HG02884 (cell line): Measurements from ENCODE around the gene TIFAB.

Source experiments
- ATAC-seq: cut with Tn5 transposase; IDR thresholded peaks from one replicate; pipeline ENCODE4 v1.9.1; 2021; ENCODE audit warnings: mild to moderate bottlenecking, moderate library complexity; ENCODE audit not compliant: unreplicated experiment

TIFAB gene

DNA sequence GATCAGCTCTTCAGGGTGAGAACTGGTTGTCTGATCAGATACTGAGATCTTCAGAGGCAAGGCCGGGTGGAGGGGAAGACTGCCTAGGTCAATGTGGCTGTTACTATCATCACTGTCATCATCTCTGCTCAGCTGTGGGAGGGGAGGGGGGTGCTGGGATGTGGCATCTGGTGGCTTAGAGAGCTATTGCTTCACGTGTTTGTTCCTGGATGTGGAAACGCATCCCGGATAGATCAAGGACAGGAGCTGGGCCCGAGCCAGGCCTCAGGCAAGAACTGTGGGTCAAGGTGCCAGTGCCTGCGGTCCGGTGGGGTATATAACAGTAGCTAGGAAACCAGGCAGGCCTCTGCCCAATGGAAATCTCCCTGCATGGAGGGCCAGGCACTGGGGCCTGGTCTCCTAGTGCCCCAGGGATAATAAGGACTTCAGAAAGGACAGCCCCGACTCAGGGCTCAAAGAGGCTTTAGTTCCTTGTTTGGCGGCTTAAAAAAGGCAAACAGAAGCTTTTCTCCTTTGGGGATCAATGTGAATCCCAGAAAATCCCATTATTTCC lies 30.3 kb upstream of the TIFAB start:
- no peak for ATAC-seq

DNA sequence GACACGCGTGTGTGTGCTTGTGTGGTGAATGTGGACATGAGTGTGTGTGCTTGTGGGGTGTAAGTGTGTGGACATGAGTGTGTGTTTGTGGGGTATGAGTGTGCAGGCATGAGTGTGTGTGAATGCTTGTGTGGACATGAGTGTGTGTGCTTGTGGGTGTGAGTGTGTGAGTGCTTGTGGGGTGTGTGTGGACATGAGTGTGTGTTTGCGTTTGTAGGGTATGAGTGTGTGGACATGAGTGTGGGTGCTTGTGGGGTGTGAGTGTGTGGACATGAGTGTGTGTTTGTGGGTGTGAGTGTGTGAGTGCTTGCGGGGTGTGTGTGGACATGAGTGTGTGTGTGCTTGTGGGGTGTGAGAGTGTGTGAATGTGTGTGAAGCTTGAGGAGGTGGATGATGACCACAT lies 29.8 kb upstream of the TIFAB start:
- ATAC-seq, result no peak

DNA sequence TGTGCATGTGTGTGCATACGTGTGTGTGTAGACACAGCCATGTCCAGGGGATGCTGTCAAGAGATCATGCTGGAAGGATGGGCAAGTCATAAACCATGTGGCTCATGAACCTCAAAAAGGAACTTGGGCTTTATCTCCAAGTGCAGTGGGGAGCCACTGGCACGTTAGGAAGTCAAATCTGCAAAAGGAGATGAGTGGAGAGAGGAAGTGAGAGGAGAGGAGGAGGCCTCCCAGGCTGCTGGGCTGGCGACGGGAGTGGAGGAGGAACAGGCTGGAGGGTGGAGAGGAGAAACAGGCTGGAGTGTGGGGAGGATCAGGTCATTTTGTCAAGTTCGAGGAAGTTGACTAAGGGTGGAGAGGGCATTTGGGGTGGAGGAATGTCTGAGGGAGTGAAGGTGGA lies 29.2 kb upstream of the TIFAB start:
- no peak for ATAC-seq

- ATAC-seq, result no peak
Observed at GRCh38 chr5:135480511-135480910, 28.4 kb upstream of the TIFAB start.

DNA sequence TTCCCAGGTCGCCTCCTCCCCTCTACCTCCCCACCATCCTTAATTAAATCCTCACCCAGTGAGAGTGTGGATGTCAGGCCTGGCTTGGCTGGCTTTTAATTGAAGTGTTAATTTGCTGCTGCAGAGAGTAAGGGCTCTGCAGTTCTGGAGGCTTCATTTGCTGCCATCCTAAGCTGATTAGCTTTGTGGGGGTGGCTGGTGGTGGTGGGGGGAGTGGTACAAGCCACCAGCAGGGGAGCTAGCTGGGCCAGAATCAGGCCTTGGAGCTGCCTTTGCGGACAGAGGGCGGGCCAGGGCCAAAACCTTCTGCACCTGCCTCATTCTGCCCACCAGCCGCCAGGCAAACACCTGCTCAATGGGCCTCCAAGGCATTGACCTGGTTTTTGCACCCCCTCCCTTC lies 26.8 kb upstream of the TIFAB start:
- ATAC-seq, result no peak

DNA sequence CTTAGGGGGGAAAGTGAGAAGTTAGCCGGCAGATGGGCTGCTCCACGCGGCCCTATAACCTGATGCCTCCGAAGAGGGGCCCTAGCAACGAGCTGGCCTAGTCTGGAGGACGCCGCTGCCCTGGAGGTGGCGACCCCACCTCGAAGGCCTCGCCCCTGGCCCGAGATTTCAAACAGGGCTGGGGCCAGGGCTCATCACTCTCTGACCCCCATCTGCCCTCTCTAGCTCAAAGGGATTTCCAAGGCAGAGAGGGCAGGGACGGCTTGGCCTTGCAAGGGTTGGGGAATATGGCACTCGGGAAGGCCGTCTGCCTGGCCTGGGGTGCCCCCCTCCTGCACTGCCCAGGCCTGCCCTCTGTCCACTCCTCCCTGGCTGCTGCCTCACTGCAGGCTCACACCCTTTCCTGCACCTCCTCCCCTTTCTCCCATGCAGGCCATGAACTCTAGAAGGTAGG lies 25.5 kb upstream of the TIFAB start:
- no peak for ATAC-seq

- ATAC-seq, result no peak
Observed at GRCh38 chr5:135476615-135477581, 24.7 kb upstream of the TIFAB start.

DNA sequence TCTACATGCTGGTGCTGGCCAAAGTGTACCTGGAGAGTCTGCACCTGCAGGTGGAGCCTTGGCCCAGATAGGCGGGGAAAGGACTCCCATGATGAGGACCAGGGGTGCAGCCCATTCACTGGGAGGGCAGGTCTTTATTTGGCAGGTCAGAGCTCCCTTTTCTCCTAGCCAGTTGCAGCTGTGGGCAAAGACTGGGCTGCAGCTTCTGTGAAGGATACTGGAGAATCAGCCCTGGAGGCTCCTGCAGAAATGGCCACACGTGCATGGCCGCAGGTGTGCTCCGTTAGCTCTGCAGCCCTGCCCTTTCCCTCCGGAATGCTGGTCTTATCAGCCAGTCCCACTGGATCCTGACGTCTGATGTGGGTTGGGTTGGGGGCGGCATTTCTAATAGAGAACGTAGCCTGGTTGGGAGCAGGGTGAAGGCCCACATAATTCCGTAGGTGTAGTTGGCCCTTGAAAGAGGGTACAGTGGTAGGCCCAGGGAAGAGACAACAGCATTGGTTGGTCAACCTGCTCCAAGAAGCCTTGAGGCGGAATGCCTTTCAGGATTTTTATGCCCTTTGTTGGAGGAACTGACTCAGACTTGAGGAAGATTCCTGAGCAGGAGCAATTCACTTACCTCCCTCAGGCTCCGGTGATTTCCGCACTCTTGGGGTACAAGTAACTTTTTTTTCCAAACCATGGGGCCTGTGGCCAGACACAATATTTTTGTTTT lies 22.0 kb upstream of the TIFAB start:
- no peak for ATAC-seq

- ATAC-seq, result no peak
Observed at GRCh38 chr5:135472141-135472540, 20.0 kb upstream of the TIFAB start.

DNA sequence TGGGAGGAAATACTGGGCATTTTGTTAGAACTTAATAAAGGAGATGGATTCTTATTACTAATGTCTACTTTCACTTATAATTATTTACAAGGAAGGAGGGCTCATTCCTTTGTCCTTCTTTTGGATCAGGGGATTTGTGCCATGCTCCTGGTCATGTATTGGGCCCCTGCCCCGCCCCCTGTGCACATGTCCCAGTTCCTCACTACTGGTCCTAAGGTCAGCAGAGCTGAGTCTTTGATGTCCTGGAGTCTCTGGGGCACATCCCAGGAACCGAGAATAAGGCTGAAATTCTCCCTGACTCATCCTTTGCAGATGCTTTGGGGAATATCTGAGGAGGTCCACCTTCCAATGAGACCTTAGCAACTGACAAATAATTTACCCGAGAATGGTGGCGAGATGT lies 19.6 kb upstream of the TIFAB start:
- no peak for ATAC-seq

DNA sequence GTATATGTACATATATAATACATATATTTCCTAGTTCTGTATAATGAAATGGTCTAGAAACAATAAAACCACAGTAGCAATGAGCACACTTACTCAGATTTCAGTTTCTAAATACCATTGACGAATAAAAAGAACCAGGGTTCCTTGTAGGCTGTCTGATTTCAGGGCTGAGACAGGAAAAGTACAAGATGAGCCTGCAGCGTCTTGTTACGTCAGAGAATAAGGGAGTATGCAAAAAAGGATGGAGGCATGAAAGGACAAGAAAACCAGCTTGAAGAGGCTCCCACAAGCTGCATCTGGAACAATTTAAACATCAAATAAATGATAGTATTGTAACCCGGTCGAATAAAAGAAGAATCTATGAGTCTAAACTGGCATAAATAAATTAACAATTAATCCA lies 17.8 kb upstream of the TIFAB start:
- no peak for ATAC-seq

GRCh38 chr5:135468541-135468940 lies 16.4 kb upstream of the TIFAB start:
- ATAC-seq, result no peak

DNA sequence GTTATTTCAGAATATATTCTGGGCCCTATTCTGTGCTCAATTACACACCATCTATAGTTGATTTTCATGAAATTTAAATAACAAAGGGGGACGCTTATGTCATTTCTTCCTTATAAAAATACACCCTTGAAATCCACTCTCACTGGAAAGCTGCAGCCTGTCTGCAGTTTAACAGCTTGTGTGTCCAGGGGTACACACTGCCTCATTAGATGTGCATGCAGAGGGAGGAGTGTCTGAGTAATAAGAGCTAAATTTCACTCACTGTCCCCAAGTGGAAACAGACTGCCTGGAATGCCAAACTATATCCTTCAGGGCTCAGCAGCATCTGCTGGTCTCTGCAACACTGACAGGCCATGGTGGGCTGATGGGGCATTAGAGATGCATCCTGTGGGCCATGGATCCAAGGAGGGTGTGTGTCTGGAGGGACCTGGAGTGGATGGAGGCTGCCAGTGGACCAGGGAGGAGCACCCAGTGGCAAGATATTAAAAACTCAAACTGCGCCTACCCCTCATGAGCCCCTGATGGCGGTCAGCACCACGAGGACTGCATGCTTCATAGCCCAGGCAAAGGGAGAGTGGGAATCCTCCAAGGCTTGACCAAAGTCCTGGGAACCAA lies 15.8 kb upstream of the TIFAB start:
- no peak for ATAC-seq

GRCh38 chr5:135467051-135467625 lies 15.0 kb upstream of the TIFAB start:
- no peak for ATAC-seq

DNA sequence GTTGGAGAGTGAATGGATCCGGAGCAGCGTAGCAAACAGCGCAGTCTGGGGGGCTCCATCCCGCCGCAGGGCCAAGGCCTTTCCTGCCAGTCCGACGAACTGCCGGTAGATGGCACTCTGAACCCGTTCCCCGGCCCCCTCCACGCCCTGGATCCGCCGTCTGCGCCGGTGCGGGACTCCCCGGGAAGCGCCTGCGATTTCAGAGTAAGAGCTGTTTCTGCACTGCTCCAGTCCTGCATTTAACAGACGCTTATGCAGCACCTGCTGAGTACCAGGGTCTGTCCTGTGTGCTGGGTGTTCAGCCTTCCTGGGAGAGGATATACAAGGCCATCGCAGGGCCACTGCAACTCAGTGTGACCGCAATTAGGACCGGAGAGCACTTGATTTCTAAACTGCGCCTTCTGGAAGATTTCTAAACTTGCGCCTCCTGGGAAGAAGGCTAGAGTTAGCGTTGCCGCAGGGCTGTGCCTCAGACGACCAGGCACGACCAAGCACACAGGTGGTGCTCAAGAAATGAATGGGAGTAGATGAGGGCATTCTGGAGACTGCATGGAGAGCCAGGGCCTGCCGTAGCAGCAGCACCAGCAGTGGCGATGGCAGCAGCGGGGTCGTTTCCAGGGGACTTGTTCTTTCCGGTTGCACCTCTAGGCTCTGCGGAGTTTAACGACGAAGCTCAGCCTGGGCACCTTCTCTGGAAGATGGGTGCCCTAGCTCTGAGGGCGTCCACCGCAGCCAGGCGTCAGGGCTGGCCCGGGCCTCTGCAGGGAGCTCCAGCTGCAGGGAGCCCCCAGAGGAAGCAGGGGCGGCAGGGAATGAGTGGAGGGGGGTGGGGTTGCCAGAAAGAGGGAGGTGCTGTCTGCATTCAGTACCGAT lies 14.3 kb upstream of the TIFAB start:
- ATAC-seq, result peak; percentile 77

- ATAC-seq, result no peak
Observed at GRCh38 chr5:135465391-135466122, 13.4 kb upstream of the TIFAB start.

DNA sequence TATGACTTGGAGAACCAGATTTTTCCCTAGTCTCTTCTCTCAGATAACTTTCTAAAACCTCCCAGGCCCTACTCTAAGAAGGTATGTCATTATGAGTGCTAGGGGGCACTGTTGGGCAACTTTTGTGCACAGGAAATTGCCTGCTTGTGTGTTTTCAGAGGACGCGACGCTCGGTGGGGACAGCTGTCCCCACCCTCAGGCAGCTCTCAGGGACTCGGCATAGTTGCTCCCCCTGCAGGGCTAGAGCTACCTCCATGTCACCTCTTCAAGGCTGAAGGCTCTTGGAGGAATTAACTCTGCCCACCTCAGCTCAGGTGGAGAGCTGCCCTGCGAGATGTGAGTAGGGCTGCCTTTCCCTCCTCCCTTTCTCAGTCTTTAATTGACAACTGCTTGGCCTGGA lies 10.2 kb upstream of the TIFAB start:
- ATAC-seq, result no peak

DNA sequence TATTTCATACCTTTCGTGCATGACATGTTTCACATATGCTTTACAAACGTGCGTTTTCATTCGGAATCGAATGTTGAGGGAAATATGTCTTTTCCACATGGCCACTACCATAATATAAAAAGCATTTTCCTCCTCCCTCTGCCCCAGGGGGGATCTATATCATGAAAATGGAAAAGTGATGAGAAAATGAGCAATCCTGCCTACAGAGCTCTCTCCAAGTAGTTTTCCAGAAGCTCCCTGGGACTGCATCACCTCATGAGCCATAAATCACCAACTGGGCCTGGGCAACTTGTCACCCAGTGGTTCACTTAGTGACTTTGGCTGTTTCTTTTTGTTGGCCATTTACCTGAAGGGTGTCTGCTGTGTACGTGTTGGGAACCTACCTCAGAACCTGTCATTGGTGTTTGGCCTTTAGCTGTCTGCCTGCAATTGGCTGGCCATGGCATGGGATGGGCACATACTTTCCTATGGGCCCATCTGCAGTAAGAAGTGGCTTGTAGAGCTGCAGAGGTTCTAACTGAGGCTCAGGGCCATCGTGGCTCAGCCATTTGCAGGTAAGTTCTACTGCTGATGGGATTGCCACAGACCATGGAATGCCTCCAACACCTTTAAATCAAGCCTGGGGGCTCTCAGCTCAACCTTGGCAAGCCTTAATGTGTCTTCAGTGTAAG lies 9.5 kb upstream of the TIFAB start:
- no peak for ATAC-seq
